ENCODE data around the gene SCN4A.
"Not testable (repeated sequence)": the region's sequence is repeated elsewhere in the genome, so short reads cannot be mapped to it uniquely, and the experiment has no call there.

SCN4A gene

DNA sequence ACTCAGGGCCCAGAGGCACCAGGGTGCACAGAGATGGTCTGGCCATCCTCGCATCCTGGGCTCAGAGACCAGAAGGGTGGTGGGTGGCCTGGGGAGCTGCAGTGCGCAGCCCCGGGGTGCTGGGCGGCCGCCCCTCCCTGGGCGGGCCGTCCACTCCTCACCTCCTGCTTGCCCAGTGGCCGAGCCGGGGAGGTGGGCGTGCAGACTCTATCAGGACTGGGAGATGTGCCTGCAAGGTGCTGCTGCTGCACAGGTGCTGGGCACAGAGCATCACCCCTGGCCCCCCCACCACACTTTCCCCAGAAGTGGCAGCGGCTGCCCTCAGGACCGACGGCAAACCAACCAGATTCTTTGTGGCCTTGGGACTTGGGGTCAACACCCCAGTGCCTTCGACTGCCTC is at the start of gene SCN4A:
TSS of gene SCN4A (minus strand) at position 123 of the 400 bp plus-strand sequence. CDS start at position 46, 77 bp downstream.
- no peak for DNase-seq (ENCODE audit: low read depth in 2 of 2, low spot score in 1 of 2)

DNA sequence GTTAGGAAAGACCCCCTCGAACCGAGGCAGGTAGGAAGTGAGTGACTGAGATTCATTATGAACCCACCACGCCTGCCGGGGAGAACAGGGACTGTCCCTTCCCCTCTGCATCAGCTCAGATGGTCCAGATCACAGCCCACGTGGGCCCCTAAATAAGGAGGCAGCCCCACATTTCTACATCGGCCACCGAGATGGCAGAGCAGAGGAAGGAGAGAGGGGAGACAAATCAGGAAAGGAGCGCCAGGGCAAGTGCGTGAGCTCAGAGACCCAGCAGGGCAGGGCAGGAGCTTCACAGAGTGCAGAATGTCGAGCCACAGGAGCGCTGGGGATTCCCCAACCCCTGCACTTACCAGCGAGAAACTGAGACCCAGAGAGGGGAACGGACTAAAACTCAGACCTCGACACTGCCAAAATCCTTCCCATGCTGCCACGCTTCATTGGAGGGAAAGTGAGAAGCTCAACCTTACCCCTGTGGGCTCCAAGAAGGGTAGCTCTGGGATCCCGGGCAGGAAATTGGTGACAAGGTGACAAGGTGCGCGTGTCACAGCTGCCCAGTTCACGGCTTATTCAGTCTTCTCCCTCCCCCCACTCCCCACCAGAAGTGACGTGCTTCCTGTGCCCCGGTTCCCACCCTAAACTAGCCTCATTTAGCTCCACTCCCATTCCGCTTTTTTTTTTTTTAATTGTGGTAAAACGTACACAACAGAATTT is 47.5 kb upstream of the SCN4A start, which contains the start of gene ICAM2:
TSS of gene ICAM2 (minus strand) at position 578 of the 711 bp plus-strand sequence. CDS start 13,942 bp downstream, outside the sequence.
- DNase-seq (ENCODE audit: low read depth in 2 of 2, low spot score in 1 of 2) = peak; percentile 72 to 81

DNA sequence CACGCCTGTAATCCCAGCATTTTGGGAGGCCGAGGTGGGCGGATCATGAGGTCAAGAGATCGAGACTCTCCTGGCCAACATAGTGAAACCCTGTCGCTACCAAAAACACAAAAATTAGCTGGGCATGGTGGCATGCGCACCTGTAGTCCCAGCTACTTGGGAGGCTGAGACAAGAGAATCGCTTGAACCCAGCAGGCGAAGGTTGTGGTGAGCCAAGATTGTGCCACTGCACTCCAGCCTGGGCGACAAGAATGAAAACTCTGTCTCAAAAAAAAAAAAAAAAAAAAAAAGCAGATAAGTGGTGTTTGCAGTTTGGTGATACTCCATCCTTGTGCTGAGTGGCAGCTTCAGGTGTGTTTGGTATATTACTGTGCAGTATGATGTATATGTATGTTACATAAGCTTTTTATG is 46.8 kb upstream of the SCN4A start:
- DNase-seq (ENCODE audit: low read depth in 2 of 2, low spot score in 1 of 2) = not testable (repeated sequence)

DNA sequence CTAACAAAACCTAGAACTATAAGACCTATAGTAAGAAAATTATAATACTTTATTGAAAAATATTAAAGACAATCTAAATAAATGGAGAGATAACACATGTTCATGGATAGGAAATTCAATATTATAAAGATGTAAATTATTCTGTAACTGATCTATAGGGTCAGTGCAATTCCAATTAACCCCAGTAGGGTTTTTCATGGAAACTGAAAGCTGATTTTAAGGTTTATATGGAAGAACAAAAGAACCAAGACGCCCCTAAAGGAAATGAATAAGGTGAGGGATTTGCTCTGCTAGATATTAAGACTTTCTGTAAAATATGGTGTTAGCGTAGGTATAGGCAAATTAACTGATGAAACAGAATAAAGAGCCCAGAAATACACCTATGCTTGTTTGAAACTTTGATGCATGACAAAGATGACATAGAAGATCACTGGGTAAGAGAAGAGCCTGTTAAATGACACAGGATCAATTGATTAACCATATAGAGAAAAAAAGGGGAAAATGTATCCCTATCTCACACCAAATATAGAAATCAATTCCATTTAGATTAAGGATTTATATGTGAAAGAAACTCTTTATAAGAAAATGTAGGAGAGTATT is 44.8 kb upstream of the SCN4A start:
- DNase-seq (ENCODE audit: low read depth in 2 of 2, low spot score in 1 of 2) = no peak

DNA sequence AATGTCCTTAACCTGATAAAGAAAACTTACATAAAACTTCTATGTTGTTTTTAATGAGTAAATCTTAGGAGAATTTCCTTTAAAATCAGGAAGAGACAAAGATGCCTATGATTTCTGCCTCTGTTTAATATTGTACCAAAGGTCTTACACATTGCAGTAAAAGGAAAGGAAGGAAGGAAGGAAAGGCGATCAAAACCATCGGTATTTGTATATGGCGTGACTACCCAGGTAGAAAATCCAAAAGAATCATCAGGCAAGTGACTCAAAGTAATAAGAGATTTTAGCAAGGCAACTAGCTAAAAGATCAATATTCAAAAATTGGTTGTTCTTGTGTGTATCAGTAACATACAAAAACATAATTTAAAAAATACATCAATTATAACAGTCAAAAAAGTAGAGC is 44.3 kb upstream of the SCN4A start:
- DNase-seq (ENCODE audit: low read depth in 2 of 2, low spot score in 1 of 2) = no peak

DNA sequence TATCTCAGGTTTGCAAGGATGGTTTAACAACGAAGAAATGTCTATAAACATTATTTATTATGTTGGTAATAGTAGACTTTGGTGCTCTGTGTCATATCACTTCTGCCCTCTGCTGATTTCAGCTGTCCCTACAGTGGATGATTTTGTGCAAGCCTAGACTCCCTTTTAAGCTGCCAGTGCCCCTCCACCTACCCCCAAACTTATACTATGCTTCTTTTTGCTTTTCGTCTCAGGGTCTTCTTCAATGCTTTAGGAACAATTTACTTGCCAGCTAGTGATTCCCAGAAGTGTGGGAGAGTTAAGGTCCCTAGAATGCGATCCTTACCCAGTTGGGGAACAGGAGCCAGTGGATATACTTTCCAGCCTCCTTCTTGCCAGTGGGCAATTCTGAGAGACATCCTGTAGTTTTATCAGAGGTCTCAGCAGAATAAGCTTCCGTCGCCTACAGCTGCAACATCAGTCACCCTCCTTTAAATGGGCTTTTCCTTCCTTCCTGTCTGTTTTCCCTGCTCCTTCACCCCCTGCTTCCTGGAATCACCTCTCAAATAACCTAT is 43.6 kb upstream of the SCN4A start:
- no peak for DNase-seq (ENCODE audit: low read depth in 2 of 2, low spot score in 1 of 2)

DNA sequence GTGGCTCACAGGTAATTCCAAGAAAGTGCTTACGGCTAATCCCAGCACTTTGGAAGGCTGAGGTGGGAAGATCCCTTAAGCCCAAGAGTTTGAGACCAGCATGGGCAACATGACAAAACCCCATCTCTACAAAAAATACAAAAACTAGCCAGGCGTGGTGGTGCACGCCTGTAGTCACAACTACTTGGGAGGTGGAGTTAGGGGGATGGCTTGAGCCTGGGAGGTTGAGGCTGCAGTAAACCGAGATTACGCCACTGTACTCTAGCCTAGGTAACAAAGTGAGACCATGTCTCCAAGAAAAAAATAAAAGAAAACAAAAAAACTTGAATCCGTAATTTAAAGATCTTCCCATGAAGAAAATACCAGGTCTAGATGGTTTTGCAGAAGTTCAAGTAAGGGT is 42.7 kb upstream of the SCN4A start:
- DNase-seq (ENCODE audit: low read depth in 2 of 2, low spot score in 1 of 2) = no peak

DNA sequence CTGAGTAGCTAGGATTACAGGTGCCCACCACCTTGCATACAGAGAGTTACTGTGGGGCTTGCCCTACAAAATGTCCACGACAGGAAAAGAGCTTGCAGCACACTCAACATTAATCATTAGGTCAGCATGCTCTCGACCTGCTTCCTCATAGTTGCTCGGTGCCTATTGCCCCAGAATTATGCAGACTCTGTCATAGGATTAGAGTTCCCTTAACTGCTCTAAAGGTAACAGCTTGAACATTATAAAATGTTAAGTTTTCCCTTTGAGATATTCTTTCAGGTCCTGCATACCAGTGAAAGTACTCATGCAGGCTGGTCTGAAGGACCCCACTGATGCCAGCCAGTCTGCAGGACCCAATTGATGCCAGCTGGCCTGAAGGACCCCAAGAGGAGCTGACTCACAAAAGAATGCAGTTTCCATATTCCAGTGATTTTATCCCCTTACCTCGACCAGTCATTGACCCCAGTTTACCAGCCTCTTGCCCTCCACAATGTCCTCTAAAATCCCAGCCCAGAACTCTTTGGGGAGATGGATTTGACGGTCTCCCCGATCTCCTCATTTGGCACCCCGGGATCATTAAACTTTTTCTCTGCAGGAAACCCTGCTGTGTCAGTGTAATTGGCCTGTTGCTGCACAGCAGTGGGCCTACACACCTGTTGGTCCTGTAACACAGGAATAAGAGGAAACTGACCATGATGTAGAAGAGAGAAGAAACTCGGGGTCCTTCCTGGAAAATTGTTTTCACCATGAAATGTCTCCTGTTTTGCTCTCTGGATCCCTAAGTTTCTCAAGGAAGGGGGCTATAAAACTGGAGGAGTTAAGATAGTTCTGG is 37.1 kb upstream of the SCN4A start:
- no peak for DNase-seq (ENCODE audit: low read depth in 2 of 2, low spot score in 1 of 2)

DNA sequence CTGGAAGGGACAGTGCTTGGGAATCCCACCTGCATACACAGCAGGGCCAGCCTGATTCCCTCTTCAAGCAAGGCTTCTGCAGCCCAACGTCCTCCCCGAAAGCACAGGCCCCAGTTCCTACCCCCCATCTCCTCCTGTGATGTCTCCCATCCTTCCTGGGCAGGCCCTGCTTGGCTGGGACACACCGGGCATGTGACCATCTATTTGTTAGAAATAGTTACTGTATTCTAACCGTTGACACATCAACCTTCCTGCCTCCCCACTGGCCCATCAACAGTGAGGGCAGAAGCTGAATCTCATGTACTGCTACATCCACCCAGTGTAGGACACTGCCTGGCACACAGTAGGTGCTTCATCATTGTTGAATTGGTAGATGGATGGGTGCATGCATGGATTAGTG is 36.1 kb upstream of the SCN4A start:
- no peak for DNase-seq (ENCODE audit: low read depth in 2 of 2, low spot score in 1 of 2)

DNA sequence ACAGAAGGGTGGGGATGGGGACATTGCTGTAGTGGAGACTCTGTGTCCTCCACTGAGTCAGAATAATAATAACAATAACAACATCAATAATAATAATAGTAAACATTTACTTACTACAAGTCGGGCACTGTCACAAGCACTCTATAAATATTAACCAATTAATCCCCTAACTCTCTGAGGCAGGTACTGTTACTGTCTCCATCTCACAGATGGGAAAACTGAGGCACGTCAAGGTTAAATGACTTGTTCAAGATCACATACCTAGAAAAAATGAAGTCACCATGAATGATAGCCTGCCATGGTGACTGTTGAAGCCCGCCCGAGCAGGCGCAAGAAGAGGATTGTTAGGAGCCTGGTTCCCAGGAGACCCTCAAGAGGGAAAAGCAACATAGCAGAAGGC is 35.6 kb upstream of the SCN4A start:
- no peak for DNase-seq (ENCODE audit: low read depth in 2 of 2, low spot score in 1 of 2)

DNA sequence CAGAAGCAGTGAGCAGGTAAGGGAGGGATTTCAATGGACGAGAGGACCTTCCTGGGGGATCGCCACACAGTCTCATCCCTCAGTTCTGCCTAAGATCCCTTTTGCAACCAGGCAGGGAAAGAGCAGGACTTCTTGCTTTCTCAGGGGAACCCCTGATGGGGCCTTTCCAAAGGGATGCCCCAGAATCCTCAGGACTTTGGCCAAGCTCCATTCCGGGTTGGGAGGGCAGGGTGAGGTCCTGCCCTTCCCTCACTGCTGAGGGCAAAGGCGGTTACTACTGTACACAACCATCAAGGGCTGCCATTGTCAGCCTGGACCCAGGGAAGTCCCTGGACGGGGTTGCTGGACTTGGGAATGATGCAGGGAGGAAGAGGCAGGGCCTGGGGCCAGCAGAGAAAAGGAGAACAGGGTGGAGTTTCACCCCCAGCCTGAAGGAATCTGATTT is 35.1 kb upstream of the SCN4A start:
- no peak for DNase-seq (ENCODE audit: low read depth in 2 of 2, low spot score in 1 of 2)

DNA sequence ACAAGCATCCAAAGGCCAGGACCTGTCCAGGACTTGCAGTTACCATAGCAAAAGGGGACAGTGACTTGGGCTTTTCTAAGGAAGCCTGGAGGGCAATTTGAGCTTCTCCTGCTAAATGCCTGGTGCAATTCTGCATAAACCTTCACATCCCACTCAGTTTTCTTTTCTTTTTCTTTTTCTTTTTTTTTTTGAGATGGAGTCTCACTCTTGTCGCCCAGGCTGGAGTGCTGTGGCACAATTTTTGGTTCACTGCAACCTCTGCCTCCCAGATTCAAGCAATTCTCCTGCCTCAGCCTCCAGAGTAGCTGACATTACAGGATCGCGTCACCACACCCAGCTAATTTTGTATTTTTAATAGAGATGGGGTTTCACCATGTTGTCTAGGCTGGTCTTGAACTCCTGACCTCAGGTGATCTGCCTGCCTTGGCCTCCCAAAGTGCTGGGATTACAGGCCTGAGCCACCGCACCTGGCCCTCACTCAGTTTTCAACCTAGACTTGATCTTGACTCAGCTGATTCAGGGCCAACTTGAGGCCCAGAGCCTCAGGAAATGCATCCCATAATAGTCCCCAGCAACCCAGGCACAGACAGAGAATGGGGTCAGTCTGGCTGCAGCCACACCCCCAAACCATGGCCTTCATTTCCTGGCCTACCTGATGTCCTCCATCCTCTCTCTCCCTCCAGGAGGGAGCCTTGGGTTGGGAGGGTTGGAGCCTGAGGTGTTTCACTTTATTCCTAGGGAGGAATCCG is 34.5 kb upstream of the SCN4A start:
- not testable (repeated sequence) for DNase-seq (ENCODE audit: low read depth in 2 of 2, low spot score in 1 of 2)

DNA sequence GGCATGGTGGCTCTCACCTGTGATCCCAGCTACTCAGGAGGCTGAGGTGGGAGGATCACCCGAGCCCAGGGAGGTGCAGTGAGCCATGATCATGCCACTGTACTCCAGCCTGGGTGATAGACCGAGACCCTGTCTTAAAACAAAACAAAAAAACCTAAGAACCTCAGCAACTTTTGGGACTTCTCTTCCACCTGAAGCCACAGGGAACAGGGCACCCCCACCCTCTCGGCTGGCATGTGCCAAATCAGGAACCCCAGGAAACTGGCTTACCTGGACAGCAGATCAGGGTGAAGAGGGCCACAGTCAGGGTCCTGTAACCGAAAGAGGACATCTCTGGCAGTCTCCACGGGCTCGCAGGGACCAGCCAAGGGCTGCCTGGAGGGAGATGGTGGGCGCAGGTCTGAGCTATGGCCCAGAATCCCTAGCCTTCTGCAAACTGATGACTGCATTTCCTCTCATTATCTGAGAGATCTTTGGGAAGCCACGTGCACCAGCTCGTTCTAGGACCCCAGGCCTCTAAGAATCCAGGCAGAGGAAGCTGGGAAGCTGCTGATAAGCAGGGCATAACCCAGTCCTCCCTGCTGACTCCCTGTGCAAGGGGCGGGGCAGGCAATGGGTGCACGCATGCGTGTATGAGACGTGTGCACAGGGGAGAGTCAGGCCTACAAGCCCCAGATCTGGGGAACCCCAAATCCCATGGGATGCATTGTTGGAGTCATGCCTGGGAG is 33.8 kb upstream of the SCN4A start:
- DNase-seq (ENCODE audit: low read depth in 2 of 2, low spot score in 1 of 2) = no peak

DNA sequence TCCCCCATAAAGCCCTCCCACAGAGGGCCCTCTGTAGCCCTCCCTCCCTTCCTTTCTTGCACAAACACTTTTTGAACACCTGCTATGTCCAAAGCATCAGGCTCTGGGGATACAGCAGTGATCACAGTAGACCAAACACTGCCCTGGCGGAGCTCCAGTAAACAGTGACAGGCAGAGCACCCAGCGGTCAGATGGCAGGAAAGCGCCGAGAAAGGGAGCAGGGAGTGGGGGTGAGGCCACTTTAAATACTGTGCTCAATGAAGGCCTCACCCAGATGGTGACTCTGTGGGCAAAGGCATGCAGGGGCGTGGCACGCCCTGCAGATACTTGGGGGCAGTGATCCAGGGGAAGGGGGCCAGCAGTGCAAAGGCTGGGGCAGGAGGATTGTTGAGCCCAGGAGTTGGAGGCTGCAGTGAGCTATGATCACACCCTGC is 33.0 kb upstream of the SCN4A start:
- no peak for DNase-seq (ENCODE audit: low read depth in 2 of 2, low spot score in 1 of 2)

DNA sequence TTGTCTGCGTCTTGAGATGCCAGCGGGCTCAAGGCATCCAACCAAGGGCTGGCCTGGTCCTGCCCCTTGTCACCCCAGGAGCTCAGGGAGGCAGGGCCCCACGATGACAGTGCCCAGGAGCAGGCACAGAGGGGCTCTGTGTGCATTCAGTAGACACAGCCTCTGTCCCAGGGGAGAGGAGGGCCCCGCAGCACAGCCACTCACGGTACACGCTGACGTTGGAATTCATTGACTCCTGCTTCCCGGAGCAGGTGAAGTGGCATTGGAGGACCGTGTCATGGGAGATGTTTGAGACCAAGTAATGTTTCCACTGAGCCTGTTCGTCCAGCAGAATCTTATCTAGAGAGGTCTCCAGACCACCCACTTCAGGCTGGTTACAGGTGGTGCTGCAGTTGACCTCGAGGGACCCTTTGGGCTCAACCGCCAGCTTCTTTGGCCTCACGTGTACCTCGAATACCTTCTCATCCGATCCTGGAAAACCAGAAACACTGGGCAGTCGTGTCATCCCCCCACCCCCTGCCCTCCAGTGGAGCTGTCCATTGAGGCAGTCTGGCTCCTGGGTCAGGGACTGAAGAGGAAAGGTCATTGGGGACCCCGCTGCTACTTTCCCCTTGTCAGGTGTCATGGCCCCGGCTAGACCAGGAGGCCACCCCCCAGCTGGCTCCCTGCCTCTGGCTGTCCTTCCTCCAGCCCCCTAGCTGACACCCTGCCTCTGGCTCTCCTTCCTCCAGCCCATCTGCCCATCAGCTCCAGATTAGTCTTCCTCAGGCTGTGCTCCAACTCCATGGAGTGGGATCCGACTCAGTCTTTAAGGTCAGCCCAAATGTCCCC is 32.4 kb upstream of the SCN4A start:
- DNase-seq (ENCODE audit: low read depth in 2 of 2, low spot score in 1 of 2) = no peak

DNA sequence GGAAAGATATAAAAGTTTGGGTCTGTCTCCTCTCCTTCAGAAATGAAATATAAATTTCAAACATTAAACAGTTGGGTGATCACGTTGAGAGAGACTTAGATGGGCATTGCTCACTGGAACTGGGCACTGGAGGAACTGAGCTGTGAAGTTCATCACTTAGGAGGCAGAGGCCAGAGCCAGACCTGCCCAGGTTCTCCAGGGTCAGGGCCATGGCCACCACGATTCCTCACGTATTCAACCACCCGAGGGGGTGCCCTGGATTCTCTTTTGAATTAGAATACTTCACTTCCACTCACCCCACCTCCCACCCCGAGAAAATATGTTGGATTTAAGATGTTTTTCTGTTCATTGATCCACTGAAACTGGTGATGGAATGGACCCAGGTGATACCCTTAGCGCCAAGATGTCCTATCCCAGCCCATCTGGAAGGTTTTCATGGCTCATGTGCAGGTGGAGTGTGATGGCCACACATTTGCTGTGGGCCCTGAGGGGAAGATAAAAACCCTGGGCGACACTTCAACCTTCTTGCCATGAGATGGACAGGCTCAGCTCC is 31.6 kb upstream of the SCN4A start:
- no peak for DNase-seq (ENCODE audit: low read depth in 2 of 2, low spot score in 1 of 2)

DNA sequence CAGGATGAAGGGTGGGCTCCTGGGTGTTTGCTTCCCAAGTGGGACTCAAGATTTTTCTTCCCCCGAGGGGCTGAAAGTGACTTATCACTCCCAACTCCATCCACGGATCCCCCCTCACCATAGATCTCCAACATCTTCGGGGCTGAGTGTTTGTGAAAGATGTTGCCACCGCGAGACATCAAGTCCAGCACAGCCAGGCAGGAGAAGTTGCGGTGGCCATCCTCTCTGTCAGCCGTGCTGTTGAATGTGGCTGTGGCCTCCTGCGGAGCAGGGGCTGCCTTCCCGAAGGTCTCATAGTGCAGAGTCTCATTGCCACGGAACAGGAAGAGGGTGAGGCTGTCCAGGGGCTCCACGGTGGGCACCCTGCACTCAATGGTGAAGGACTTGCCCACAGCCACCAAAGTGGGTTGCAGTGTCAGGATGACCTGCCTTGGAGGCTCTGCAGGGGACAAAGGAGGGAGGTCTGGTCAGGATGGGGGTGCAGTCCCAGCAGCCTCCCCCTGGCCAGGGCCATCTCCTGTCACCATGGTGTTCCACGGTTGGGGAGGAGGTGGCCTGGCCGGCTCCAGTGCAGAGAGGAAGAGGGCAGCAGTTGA is 30.9 kb upstream of the SCN4A start:
- DNase-seq (ENCODE audit: low read depth in 2 of 2, low spot score in 1 of 2) = no peak

DNA sequence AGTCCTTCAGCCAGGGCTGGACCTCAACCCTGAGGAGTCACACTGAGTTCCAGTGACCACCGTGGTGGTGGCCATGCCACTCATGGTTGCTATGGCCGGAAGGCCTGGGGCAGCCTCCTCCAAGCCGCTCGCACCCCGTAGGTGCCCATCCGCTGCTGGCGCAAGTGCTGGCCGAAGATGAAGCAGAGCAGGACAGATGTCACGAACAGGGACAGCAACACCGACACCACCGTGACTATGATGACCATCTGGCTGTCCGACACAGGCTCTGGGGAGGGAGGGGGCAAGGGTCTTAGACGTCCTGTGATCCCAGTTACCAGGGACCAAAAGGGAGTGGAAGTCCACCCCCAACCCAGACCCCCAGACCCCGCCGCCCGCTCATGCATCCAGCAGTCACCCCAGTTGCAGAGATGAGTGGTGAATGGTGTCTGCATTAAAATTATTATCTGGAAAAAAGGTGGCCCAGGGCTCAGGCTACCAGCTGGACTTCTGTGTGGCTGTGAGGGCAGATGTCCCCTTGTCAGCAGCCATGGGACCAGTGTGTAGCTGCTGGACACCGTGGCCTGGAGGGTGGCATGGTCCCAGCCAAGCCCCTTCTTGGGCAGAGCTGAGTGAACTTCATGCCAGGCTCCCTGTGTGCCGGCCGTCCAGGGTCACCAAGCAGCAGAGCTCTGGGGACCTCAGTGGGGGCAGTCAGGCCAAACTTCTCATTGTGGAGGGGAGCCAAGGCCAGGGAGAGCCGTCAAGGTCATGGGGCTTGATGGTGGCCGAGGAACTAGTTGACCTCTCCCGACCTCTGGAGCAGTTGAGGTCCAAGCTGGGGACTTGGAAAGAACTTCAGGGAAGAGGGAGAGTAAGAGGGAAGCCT is 30.2 kb upstream of the SCN4A start:
- DNase-seq (ENCODE audit: low read depth in 2 of 2, low spot score in 1 of 2) = no peak

Data from stimulated activated CD8-positive, alpha-beta memory T cell treated with anti-CD3 and anti-CD28 coated beads, Interleukin-4, amount 100 ng/mL, for 1 hour (primary cell).